ENCODE measurements around the gene SUN5. TPM values are rescaled to one million over a fixed set of nuclear protein-coding genes. Genes with fewer than 3 reads are reported as not detected.

SUN5 gene
- total and polyA plus RNA-seq, 2 of the 8 experiments (the other 6 are each of a cell fraction or from before 2014, with no cell fraction given) = not detected

DNA sequence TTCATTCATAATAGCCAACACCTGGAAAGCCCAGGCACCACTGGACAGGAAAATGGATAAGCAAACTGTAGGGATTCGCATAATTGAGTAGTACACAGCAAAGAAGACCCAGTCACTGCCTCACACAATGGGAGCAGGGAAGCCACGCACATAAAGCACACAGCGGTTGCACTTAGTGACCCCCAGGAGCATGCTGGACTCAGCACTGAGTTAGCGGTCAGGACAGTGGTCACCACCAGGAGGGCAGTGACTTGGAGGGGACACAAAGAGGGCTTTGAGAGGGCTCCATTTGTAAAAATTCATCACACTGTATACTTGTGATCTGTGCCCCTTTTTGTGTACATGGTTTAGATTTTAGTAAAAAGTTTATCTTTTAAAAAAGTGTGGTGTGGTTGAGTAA, 47.1 kb upstream of the SUN5 start:
- no peak overlapping the region for H3K56ac ChIP-seq (replicated peaks; ENCODE audit: insufficient read length, low read depth, low read length)
- H2BK120ac ChIP-seq (replicated peaks; ENCODE audit: low read depth, low read length) = no peak overlapping the region
- H2AFZ ChIP-seq (ENCODE audit: low read length) = no peak overlapping the region
- H4K91ac ChIP-seq (replicated peaks; ENCODE audit: insufficient read length, low read length) = no peak overlapping the region
- H3K4me3 ChIP-seq (ENCODE audit: extremely low read depth in 1 of 4, insufficient read depth in 2 of 4, low read depth in 3 of 4, low read length in 4 of 4) = no peak overlapping the region
- H3K27me3 ChIP-seq (replicated peaks in 1 of 4; ENCODE audit: control insufficient read depth in 3 of 4, extremely low read depth in 1 of 4, insufficient read depth in 3 of 4, low read length in 3 of 4) = no peaks in the 10 kb centered on the region
- H2BK5ac ChIP-seq (ENCODE audit: low read depth, low read length) = no peak overlapping the region
- no peak overlapping the region for H3K27ac ChIP-seq (ENCODE audit: low read depth, low read length)
- H3K9ac ChIP-seq (replicated peaks in 1 of 4; ENCODE audit: extremely low read depth in 1 of 4, low read depth in 3 of 4, low read length in 3 of 4) = no peak overlapping the region
- H4K5ac ChIP-seq (ENCODE audit: insufficient read length, low read depth, low read length) = no peak overlapping the region
- H2BK20ac ChIP-seq (ENCODE audit: low read length) = no peak overlapping the region
- H2AK5ac ChIP-seq (ENCODE audit: low read depth, low read length) = no peak overlapping the region
- CTCF ChIA-PET (ENCODE audit: partially characterized antibody) = no interaction called here
- DNase-seq (ENCODE audit: low read depth in 1 of 2, low spot score in 2 of 2) (no peak), FAIRE-seq (no peak)
- H3K4ac ChIP-seq (replicated peaks; ENCODE audit: insufficient read length, low read depth, low read length) = no peak overlapping the region
- no peak overlapping the region for H4K8ac ChIP-seq (ENCODE audit: extremely low read depth, insufficient read depth, low read length)
- WGBS, 2 experiments (ENCODE audit: extremely low coverage in 1 of 2, insufficient coverage in 1 of 2, insufficient read length in 1 of 2, insufficient replicate concordance in 2 of 2, low coverage in 1 of 2, low lambda C conversion rate in 2 of 2, missing lambda C conversion rate in 1 of 2) = 67% methylated on average over 4 of the region's 4 CpGs; no CpG with 5 or more reads in 1 of the 2 experiments
- H3K79me1 ChIP-seq (ENCODE audit: low read depth, low read length) = no peaks in the 10 kb centered on the region
- no peak overlapping the region for H3K14ac ChIP-seq (ENCODE audit: insufficient read length)
- 0 out of 4 replicates have a peak, but pooled peaks cover 0 to 3% of the 10 kb centered on the region in 2 experiments for H3K9me3 ChIP-seq (ENCODE audit: insufficient read depth in 2 of 2, low read depth in 1 of 2, low read length in 1 of 2)
- no peaks in the 10 kb centered on the region for H4K20me1 ChIP-seq (replicated peaks in 1 of 2; ENCODE audit: control insufficient read depth in 1 of 2, insufficient read depth in 2 of 2, low read length in 2 of 2)
- H3K4me1 ChIP-seq (replicated peaks in 1 of 4; ENCODE audit: control insufficient read depth in 3 of 4, insufficient read depth in 4 of 4, low read length in 3 of 4) = peaks cover 0 to 4% (median 2%) of the 10 kb centered on the region in 4 experiments; a peak in 3 of 7 replicates
- no peak overlapping the region for H2BK15ac ChIP-seq (ENCODE audit: low read length)
- H3K36me3 ChIP-seq (ENCODE audit: control insufficient read depth in 2 of 4, insufficient read depth in 4 of 4, low read length in 3 of 4) = no peaks in the 10 kb centered on the region
- POLR2A ChIA-PET (ENCODE audit: partially characterized antibody) = no interaction called here
- H3K79me2 ChIP-seq (ENCODE audit: control insufficient read depth in 1 of 2, insufficient read depth in 2 of 2, low read length in 2 of 2) = no peaks in the 10 kb centered on the region
- H3K23ac ChIP-seq (ENCODE audit: insufficient read length) = no peak overlapping the region
- H3K18ac ChIP-seq (ENCODE audit: extremely low read depth, low read length) = no peak overlapping the region
- H3K4me2 ChIP-seq (ENCODE audit: insufficient read depth in 1 of 2, low read depth in 2 of 2, low read length in 2 of 2) = no peak overlapping the region
- H2BK12ac ChIP-seq (ENCODE audit: low read depth, low read length) = no peak overlapping the region
- no peaks in the 10 kb centered on the region for H3K23me2 ChIP-seq (ENCODE audit: low read depth, low read length)
- TF ChIP-seq, protein P1, sequence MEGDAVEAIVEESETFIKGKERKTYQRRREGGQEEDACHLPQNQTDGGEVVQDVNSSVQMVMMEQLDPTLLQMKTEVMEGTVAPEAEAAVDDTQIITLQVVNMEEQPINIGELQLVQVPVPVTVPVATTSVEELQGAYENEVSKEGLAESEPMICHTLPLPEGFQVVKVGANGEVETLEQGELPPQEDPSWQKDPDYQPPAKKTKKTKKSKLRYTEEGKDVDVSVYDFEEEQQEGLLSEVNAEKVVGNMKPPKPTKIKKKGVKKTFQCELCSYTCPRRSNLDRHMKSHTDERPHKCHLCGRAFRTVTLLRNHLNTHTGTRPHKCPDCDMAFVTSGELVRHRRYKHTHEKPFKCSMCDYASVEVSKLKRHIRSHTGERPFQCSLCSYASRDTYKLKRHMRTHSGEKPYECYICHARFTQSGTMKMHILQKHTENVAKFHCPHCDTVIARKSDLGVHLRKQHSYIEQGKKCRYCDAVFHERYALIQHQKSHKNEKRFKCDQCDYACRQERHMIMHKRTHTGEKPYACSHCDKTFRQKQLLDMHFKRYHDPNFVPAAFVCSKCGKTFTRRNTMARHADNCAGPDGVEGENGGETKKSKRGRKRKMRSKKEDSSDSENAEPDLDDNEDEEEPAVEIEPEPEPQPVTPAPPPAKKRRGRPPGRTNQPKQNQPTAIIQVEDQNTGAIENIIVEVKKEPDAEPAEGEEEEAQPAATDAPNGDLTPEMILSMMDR (IDR thresholded peaks at IDR 0.05; ENCODE audit: control extremely low read depth in 1 of 3, insufficient read depth in 1 of 3, low read depth in 1 of 3, low read length in 3 of 3) = no peak
- no peak for TF ChIP-seq SP2 (IDR thresholded peaks at IDR 0.05; ENCODE audit: low read length)
- no peak for TF ChIP-seq GTF2F1 (IDR thresholded peaks at IDR 0.05; ENCODE audit: borderline replicate concordance, low read depth, low read length)
- TF ChIP-seq TEAD4 (IDR thresholded peaks at IDR 0.05; ENCODE audit: low read depth, low read length) = no peak
- no peak for TF ChIP-seq TAF7 (optimal IDR thresholded peaks at IDR 0.05; ENCODE audit: borderline replicate concordance, low read depth, low read length)
- TF ChIP-seq, protein P2, sequence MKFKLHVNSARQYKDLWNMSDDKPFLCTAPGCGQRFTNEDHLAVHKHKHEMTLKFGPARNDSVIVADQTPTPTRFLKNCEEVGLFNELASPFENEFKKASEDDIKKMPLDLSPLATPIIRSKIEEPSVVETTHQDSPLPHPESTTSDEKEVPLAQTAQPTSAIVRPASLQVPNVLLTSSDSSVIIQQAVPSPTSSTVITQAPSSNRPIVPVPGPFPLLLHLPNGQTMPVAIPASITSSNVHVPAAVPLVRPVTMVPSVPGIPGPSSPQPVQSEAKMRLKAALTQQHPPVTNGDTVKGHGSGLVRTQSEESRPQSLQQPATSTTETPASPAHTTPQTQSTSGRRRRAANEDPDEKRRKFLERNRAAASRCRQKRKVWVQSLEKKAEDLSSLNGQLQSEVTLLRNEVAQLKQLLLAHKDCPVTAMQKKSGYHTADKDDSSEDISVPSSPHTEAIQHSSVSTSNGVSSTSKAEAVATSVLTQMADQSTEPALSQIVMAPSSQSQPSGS (IDR thresholded peaks at IDR 0.05; ENCODE audit: low read length) = no peak
- TF ChIP-seq, protein P3, sequence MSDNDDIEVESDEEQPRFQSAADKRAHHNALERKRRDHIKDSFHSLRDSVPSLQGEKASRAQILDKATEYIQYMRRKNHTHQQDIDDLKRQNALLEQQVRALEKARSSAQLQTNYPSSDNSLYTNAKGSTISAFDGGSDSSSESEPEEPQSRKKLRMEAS (IDR thresholded peaks at IDR 0.05) = no peak
- no peak for TF ChIP-seq SRF (IDR thresholded peaks at IDR 0.05; ENCODE audit: low read depth, low read length)
- no peak for TF ChIP-seq SP1 (IDR thresholded peaks at IDR 0.05; ENCODE audit: low read depth, low read length)
- TF ChIP-seq RBBP5 (IDR thresholded peaks at IDR 0.05; ENCODE audit: borderline replicate concordance, low read depth, low read length) = no peak
